Cortex of kidney (tissue), 1 donor: ENCODE results near the gene MARCHF2.

Experiments used
- DNase-seq: peaks from one replicate; lab custom pipeline; 2025; lab: John Stamatoyannopoulos, UW

MARCHF2 gene

GRCh38 chr19:8453616-8454015 lies 40.5 kb downstream of the MARCHF2 start:
- no peak for DNase-seq

DNA sequence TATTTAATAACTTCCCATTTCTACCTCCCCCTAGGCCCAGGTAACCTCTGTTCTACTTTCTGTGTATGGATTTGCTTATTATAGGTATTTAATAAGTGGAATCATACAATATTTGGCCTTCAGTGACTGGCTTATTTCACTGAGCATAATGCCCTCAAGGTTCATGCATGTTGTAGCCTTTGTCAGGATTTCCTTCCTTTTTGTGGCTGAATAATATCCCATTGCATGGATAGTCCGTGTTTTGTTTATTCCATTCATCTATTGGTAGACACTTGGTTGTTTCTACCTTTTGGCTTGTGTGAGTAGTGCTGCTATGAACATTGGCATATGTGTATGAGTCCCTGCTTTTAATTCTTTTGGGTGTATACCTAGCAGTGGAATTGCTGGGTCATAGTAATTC lies 41.1 kb downstream of the MARCHF2 start:
- no peak for DNase-seq

GRCh38 chr19:8455018-8455417 lies 41.9 kb downstream of the MARCHF2 start:
- DNase-seq = no peak

DNA sequence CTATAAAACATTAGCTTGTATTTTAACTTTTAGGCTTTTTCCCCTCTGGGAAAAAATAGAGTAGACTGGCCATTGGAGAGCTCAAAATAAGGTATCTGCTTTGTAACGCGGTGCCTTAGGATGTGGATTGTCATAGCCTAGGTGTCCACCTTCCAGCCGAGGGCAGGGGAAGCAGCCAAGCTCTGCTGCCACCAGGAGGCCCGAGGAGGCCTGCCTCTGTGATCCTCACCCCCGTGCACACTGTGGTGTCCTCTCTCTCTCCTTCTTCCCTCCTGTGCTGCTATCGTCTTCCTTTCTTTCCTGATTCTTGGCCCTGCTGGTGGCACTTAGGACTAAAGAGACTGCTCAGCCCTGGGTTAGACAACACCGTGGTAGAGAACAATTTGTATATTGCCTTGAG lies 43.0 kb downstream of the MARCHF2 start:
- DNase-seq = no peak

DNA sequence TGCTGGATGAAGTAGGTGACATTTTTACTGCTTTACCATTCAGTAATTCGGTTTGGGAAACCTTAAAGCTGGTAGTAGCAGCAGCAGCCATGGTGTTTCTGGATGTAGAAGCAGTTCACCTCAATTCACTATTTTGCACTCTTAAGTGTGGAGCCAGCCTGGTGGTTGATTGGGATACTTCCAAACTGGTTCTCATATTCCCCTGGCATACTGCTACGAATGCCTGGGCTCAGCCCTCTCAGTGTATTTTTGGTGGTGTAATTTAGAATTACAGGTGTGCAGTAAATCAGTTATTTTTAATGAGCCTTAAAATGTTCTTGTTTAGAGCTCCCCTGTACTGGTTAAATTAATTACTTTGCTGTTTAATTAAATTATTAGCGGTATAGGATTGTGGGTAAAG lies 44.1 kb downstream of the MARCHF2 start:
- no peak for DNase-seq

GRCh38 chr19:8457827-8458226 lies 44.7 kb downstream of the MARCHF2 start:
- DNase-seq = no peak

- DNase-seq = no peak
Observed at GRCh38 chr19:8458380-8458779, 45.3 kb downstream of the MARCHF2 start.

- DNase-seq = no peak
Observed at GRCh38 chr19:8459095-8459494, 46.0 kb downstream of the MARCHF2 start.

DNA sequence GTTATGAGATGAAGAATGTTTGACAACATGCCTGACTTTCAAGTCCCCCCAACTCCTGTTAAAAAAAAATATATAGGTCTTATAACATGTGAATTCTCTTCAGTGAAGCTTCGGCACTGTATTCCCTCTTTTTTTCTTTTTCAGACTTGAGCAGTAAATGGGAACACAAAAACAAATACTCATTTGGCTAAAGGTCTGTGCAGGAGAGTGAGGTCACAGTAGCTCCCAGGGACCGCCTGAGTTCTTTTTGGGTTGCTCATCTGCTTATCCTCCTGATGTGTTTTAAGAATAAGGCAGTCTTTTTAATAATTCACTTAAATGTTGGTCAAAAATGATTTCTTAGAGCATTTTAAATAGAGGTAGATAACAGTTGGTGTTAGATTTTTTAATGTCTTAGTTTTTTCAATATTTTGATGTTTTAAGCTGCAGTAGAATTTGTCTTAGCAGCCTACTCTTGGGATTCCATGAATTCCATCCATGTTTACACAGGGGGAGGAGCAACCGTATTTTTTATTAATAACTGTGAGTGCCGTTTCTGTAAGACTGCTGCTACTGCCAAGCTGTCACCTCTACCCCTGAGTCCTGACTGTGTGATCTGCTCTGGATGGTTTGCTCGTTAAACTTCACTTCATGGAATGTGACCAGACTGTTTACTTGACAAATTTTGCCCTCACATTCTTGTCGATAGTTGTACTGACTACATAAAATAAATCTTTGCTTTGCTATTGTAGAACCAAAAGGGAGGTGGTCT lies 46.6 kb downstream of the MARCHF2 start:
- DNase-seq = no peak

DNA sequence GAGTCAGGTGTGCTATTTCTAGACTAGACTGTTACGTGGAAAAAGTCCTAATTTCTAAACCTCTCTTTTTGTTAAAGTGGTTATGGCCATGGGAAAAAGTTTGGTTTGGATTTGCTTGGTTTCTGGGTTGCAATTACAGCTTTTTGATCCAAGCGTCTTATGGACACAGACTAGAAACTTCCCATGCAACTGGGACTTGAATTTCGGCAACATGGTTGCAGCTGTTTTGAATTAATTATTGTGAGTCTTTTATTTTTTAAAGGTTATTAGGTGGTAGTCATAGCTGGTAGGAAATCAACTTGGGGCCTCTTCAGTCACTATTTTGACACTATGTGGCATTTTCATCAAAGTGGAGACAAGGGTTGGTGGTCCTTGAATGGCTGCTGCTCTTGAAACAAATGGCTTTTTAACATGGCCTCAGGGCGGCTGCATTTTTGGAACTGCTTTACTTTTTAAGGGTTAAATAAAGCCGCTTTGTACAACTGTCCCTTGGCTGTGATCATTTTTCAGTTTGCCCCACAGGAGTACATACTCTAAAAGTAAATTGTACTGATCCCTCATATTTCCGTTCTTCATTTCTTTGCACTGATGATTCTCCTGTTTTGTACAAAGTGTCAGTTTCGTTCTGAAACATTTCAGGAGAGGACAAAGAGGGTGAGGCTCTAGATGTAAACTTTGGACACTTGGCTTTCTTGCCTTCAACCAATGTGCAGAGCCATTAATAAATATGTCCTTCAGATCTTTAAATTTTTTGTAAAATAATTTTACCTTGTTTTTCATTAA lies 47.6 kb downstream of the MARCHF2 start:
- no peak for DNase-seq

DNA sequence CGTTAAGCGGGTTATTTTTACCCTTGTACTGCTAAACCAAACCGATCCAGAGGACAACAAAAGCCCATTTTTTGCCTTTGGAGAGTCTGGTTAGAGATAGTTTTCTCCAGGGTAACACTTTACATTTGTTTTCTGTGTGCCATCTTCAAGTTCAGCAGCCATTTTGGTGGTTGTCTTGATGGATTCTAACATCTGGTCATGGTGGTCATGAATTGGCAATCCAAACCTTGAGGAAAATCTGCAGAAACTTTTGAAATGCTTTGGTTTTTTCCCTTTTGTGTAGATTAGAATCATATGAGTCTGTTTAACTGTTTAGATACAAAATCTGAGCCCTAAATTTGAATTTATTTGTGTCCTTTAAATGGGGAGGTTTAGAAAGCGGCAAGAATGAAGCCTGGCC lies 48.3 kb downstream of the MARCHF2 start:
- no peak for DNase-seq

DNA sequence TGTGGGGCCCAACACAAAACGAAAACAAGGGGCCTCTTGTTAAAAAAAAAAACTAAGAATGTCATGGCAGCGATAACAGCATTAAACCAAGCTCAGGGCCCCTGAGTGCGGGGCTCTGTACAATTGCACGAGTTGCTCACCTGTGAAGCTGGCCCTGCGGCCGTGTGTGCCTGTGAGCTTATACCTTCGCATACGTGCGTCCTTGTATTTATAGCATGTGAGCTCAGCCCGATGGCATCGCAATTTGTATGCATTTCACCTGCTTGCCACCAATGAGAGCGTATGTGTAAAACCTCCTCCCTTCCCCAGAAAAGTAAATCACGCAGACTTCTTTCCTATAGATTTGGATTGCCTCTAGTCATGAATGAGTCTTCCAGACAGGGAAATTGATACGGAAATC lies 48.8 kb downstream of the MARCHF2 start:
- no peak for DNase-seq

GRCh38 chr19:8462571-8462970 lies 49.5 kb downstream of the MARCHF2 start:
- no peak for DNase-seq

- DNase-seq = no peak
Observed at GRCh38 chr19:8463365-8463764, 50.3 kb downstream of the MARCHF2 start.

GRCh38 chr19:8466018-8466417 lies 52.9 kb downstream of the MARCHF2 start:
- no peak for DNase-seq

DNA sequence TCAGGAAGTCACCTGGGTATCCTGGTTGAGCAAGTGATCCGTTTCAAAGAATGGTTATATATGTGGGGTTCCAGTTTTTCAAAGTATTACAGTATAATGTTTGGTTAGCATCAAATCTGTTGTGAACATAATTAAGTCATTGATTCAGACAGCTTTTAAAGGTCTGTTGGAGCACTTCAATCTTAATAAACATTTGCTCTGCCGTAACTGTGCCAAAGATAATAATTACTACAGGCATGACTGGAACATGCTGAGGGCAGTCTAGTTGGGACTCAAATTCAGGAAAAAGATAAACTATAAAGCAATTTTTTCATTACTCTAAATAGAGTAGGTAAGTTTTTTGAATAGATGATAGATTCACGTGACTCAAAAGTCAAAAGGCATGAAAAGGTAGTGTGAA lies 55.0 kb downstream of the MARCHF2 start:
- DNase-seq = no peak

DNA sequence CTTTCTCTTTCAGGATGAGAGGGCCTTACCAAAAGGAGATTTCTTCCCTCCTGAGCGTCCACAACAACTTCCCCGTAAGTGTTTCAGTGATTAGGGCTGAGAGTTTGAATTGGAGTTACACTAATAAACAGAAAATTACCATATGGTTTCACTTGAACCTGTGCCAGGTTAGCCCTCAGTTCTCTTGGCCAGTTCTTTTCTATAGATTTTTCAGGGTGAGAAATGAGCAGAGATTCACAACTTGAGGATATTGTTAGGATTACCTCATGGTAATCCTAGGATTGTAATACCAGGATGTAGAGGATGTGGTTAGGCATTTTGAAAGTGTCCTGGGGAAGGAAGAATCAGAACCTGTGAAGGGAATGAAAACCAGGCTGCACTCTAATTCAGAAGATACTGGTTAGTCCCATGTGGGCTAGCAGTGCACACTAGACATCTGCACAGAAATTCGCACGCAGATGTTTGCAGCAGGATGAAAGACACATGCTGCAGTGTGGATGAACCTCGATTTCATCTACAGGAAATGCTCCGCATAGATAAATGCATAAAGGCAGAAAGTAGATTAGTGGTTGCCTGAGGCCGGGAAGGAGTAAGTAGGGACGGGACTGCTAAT lies 55.8 kb downstream of the MARCHF2 start:
- no peak for DNase-seq

GRCh38 chr19:8469613-8470368 lies 56.7 kb downstream of the MARCHF2 start:
- no peak for DNase-seq

DNA sequence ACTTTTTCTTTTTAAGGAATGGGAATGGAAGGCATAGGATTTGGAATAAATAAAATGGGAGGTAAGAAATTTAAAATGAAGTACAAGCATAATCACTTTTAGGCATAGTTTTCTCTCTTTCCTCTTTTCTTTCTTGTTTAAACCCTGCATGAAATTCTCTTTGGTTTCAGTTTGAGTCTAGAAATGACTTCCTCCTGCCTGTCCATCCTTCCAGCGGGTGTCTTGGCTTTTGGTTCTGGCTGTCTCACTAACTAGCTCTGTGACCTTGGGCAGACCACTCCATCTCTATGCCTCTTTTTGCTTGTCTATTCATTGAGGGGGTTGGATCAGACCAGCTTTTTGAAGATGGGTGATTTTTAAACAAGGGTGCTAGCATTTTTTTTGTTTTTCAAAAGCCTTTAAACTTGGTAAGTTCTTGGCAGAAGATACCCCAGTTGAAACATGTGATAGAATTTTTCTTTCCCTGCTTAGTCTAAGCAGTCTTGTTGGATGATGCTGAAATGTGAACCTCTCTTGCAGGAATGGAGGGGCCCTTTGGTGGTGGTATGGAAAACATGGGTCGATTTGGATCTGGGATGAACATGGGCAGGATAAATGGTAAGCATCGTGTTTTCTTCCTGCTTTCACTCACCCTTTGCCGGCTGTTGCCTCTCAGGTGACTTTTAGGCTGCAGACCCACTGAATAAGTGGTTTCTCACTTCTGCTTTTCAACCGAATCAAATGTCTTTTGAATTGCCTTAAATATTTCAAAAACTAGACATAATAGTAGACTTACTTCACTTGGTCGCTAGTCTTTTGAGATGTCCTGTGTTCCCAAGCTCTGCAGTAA lies 60.8 kb downstream of the MARCHF2 start:
- no peak for DNase-seq

DNA sequence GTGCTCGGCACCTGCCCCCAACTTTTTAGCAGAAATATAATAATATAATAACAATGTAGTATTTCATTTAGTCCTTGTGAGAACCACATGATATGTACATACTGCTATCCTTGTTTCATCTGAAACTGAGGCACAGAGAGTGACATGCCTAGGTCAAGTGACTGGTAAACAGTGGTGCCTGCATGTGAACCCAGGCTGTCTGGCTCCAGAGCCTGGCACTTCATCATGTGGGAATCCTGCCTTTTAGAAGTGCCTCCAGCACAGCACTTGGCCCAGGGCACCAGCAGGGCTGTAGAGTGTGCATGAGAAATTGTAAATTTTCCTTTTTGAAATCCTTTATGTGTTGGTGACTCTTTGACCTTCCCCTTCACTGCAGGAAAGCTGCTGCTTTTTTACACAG lies 61.9 kb downstream of the MARCHF2 start:
- no peak for DNase-seq

DNA sequence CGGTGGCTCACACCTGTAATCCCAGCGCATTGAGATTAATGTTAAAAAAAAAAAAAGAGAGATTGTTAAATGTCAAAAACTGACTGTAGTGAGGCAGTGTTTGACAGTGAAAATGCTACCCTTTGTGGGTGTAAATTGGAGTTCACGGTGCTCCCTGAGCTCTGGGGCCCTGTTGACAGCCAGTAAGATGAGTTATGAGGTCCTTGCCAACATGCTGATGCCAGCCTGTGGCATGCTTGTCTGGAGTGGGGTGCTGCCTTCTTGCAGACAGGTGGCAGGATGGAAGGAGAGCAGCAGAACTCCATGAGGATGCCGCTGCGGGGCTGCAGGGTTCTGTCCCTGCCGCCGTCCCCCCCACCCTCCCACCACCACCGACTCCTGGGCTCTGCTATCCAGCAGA lies 63.4 kb downstream of the MARCHF2 start:
- DNase-seq = no peak

DNA sequence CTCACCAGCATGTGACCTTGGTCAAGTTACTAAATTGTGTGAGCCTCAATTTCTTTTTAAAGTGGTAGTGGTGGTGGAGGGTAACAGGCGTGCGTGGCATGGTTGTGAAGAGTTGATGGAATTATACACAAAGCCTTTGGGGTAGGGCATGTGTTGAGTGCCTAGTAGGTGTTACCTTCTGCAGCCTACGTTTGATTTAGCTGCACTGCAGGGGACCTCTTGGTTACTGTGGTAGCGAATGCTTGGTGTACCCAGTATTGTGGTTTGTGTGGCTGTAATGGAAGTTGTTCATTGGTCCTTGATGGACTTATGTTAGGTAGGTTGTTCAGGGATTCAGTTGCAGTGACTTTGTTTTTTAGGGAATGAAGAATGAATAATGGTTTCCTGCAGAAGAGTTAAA lies 64.8 kb downstream of the MARCHF2 start:
- DNase-seq = no peak
